Measurements from ENCODE around the gene RPS21.

Gene RPS21

DNA sequence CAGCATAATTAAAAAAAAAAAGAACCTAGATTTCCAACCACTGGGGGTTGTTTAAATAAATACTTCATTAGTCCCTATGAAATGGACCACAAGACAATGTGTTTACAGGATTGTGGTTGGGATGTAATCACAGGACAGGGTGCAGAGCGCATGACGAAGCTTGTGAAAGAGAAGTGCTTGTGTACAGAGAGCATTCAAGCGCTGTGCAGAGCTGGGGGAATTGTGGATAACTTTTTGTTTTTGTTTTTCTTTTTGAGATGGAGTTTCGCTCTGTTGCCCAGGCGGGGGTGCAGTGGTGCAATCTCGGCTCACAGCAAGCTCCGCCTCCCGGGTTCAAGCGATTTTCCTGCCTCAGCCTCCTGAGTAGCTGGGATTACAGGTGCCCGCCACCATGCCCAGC, 42.1 kb upstream of the RPS21 start:
- peaks cover 17% of the 10 kb centered on the region for H3K36me3 ChIP-seq (ENCODE audit: control insufficient read depth, low read length)

GRCh38 chr20:62345681-62346370, 41.1 kb upstream of the RPS21 start:
- Histone ChIP-seq H3K36me3 (ENCODE audit: control insufficient read depth, low read length) (peaks cover 10% of the 10 kb centered on the region), H3F3A (ENCODE audit: control insufficient read depth, insufficient read depth) (peaks cover 8% of the 10 kb centered on the region)

More for the DNA sequence above, 42.1 kb upstream of the RPS21 start:
- peak overlapping the region; percentile 39 for H3K27ac ChIP-seq (ENCODE audit: low read depth, low read length)
- H3K79me2 ChIP-seq (ENCODE audit: control insufficient read depth, low read length), result 0 out of 2 replicates have a peak, but pooled peaks cover 4% of the 10 kb centered on the region
- peak overlapping the region; percentile 27 for H3K4me2 ChIP-seq (ENCODE audit: low read length)
- no peak overlapping the region; the same call in 1 of the 2 replicates for H3K4me3 ChIP-seq (ENCODE audit: low read length)
- H3K9me3 ChIP-seq (ENCODE audit: control insufficient read depth, insufficient read depth, low read length), result peaks cover 5% of the 10 kb centered on the region; the same call in 1 of the 2 replicates
- peaks cover 18% of the 10 kb centered on the region for H3F3A ChIP-seq (ENCODE audit: control insufficient read depth, insufficient read depth)
- no peaks in the 10 kb centered on the region for H3K9me2 ChIP-seq (replicated peaks; ENCODE audit: control insufficient read depth, low read length)
- H3K27me3 ChIP-seq (ENCODE audit: control insufficient read depth, low read length), result no peaks in the 10 kb centered on the region
- TF ChIP-seq CTCF (IDR thresholded peaks at IDR 0.05; ENCODE audit: low read depth, low read length, poor library complexity, severe bottlenecking), result no peak
- no peak for TF ChIP-seq EZH2phosphoT487 (IDR thresholded peaks at IDR 0.05; ENCODE audit: borderline replicate concordance, low read length)
- no peaks in the 10 kb centered on the region for H4K20me1 ChIP-seq (ENCODE audit: control insufficient read depth, insufficient read depth, low read depth, low read length)
- H3K4me1 ChIP-seq (ENCODE audit: control insufficient read depth, low read length), result peaks cover 37% of the 10 kb centered on the region

GRCh38 chr20:62346398-62347150, 40.3 kb upstream of the RPS21 start:
- Histone ChIP-seq H3K27ac (ENCODE audit: low read depth, low read length) (no peak overlapping the region), H3F3A (ENCODE audit: control insufficient read depth, insufficient read depth) (peaks cover under 1% of the 10 kb centered on the region; the same call in 1 of the 2 replicates), H3K79me2 (ENCODE audit: control insufficient read depth, low read length) (no peaks in the 10 kb centered on the region), H4K20me1 (ENCODE audit: control insufficient read depth, insufficient read depth, low read depth, low read length) (no peaks in the 10 kb centered on the region), H3K36me3 (ENCODE audit: control insufficient read depth, low read length) (peaks cover 3% of the 10 kb centered on the region), H3K9me2 (replicated peaks; ENCODE audit: control insufficient read depth, low read length) (no peaks in the 10 kb centered on the region), H3K9me3 (ENCODE audit: control insufficient read depth, insufficient read depth, low read length) (no peaks in the 10 kb centered on the region), H3K4me3 (ENCODE audit: low read length) (no peak overlapping the region), H3K27me3 (ENCODE audit: control insufficient read depth, low read length) (no peaks in the 10 kb centered on the region), H3K4me1 (ENCODE audit: control insufficient read depth, low read length) (peaks cover 20% of the 10 kb centered on the region), H3K4me2 (ENCODE audit: low read length) (no peak overlapping the region)
- no peak for TF ChIP-seq EZH2phosphoT487 (IDR thresholded peaks at IDR 0.05; ENCODE audit: borderline replicate concordance, low read length)
- no peak for TF ChIP-seq CTCF (IDR thresholded peaks at IDR 0.05; ENCODE audit: low read depth, low read length, poor library complexity, severe bottlenecking)

More at GRCh38 chr20:62345681-62346370, 41.1 kb upstream of the RPS21 start:
- H3K4me1 ChIP-seq (ENCODE audit: control insufficient read depth, low read length), result peaks cover 27% of the 10 kb centered on the region
- H4K20me1 ChIP-seq (ENCODE audit: control insufficient read depth, insufficient read depth, low read depth, low read length), result no peaks in the 10 kb centered on the region
- H3K4me2 ChIP-seq (ENCODE audit: low read length), result no peak overlapping the region
- TF ChIP-seq EZH2phosphoT487 (IDR thresholded peaks at IDR 0.05; ENCODE audit: borderline replicate concordance, low read length) (no peak), CTCF (IDR thresholded peaks at IDR 0.05; ENCODE audit: low read depth, low read length, poor library complexity, severe bottlenecking) (no peak)
- H3K4me3 ChIP-seq (ENCODE audit: low read length), result no peak overlapping the region
- 0 out of 2 replicates have a peak, but pooled peaks cover 4% of the 10 kb centered on the region for H3K79me2 ChIP-seq (ENCODE audit: control insufficient read depth, low read length)
- no peak overlapping the region for H3K27ac ChIP-seq (ENCODE audit: low read depth, low read length)
- H3K9me3 ChIP-seq (ENCODE audit: control insufficient read depth, insufficient read depth, low read length), result peaks cover 5% of the 10 kb centered on the region; the same call in 1 of the 2 replicates
- no peaks in the 10 kb centered on the region for H3K27me3 ChIP-seq (ENCODE audit: control insufficient read depth, low read length)
- H3K9me2 ChIP-seq (replicated peaks; ENCODE audit: control insufficient read depth, low read length), result no peaks in the 10 kb centered on the region
